Spinal cord (tissue), 10 donors: ENCODE measurements around the gene RASSF8. TPM values are rescaled to one million over a fixed set of nuclear protein-coding genes. Genes with fewer than 3 reads are reported as not detected.

Experiments
- DNase-seq, 6 donors: peaks; one replicate each; pipeline versions ENCODE4 v3.0.0 to v3.0.0-alpha.2; 2013 to 2015; ENCODE audit warnings: low spot score in 6 of 6, low read depth in 4 of 6
- H3K27ac ChIP-seq: one replicate; pipeline ENCODE4 v1.5.1; 2013; ENCODE audit warnings: low read depth, low read length, control low read depth
- H3K27me3 ChIP-seq: one replicate; pipeline ENCODE4 v1.6.1; 2013; ENCODE audit warnings: low read length; ENCODE audit not compliant: control insufficient read depth, insufficient read depth
- H3K36me3 ChIP-seq: one replicate; pipeline ENCODE4 v1.6.1; 2013; ENCODE audit warnings: low read length; ENCODE audit not compliant: control insufficient read depth, insufficient read depth
- H3K4me1 ChIP-seq: one replicate; pipeline ENCODE4 v1.6.1; 2013; ENCODE audit warnings: low read length; ENCODE audit not compliant: control insufficient read depth, insufficient read depth
- H3K4me3 ChIP-seq: one replicate; pipeline ENCODE4 v1.5.1; 2013; ENCODE audit warnings: low read depth, low read length, control low read depth
- H3K9me3 ChIP-seq: one replicate; pipeline ENCODE4 v1.6.1; 2013; ENCODE audit warnings: low read length; ENCODE audit not compliant: control insufficient read depth, insufficient read depth
- WGBS: methylation state at CpG from one replicate; pipeline ENCODE4 v1.1.5; 2013; ENCODE audit warnings: missing lambda C conversion rate; ENCODE audit not compliant: insufficient coverage; 5-methylcytosine and 5-hydroxymethylcytosine counted together
- polyA plus RNA-seq, 2 donors: library from polyadenylated mRNA; unstranded; fragments of 120-200 nt; gene quantifications; one replicate each; pipeline ENCODE4 v1.2.1, GENCODE V29; 2013; ENCODE audit not compliant: insufficient read length in 2 of 2
- total RNA-seq, 2 donors: library from RNA; depleted of rRNA in 1 of 2; stranded (reverse); fragments of 120-200 nt in 1 of 2; fragments of >200 nt in 1 of 2; gene quantifications; one replicate each; pipeline versions ENCODE4 v1.2.3 to v1.2.4, GENCODE V29; 2013 to 2014
- donor health status: healthy.

RASSF8 gene
- total and polyA plus RNA-seq, 4 donors: 17.5 to 80.7 (median 46.7) TPM

GRCh38 chr12:25959071-25959961 is 834 bp downstream of the RASSF8 start:
- Histone ChIP-seq H3K36me3 (no peaks in the 10 kb centered on the region), H3K27ac (peak overlapping the region; percentile 64), H3K27me3 (no peaks in the 10 kb centered on the region), H3K9me3 (no peaks in the 10 kb centered on the region), H3K4me1 (no peaks in the 10 kb centered on the region), H3K4me3 (peak overlapping the region; percentile 73)
- DNase-seq: peak in 4 of 6 donors; percentile 33 to 84 (median 64)
- WGBS: under 1% methylated on average over 40 of the region's 57 CpGs

DNA sequence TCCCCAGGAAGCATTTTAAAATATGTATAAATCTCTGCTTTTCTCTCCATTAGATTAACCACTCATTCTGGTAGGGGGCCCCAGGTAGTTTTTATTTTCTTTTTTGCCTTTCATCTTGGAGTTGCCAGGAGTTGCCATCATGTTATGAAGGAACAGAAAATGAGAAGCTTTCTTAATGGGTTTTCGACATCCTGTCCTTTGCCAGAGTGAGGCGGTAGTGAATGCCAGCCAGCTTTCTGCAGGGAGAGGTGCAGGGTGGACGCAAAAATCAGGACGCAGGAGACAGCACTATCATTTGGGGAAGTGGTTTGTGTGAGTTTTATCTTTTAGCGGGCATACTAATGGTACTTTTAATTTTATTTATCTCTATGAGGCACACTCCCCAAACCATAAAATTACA is 1.7 kb downstream of the RASSF8 start:
- peak in 2 of 6 donors; percentile 54 to 74 for DNase-seq
- Histone ChIP-seq H3K4me3 (peak overlapping the region; percentile 73), H3K9me3 (no peaks in the 10 kb centered on the region), H3K27me3 (no peaks in the 10 kb centered on the region), H3K36me3 (no peaks in the 10 kb centered on the region), H3K27ac (peak overlapping the region; percentile 64), H3K4me1 (no peaks in the 10 kb centered on the region)
- WGBS: 14% methylated on average over 1 of the region's 5 CpGs

- DNase-seq: no peak
- Histone ChIP-seq H3K36me3 (no peaks in the 10 kb centered on the region), H3K4me3 (peak overlapping the region; percentile 73), H3K9me3 (no peaks in the 10 kb centered on the region), H3K27ac (no peak overlapping the region), H3K4me1 (no peaks in the 10 kb centered on the region), H3K27me3 (no peaks in the 10 kb centered on the region)
- 63% methylated on average over 2 of the region's 4 CpGs for WGBS
Observed at GRCh38 chr12:25960961-25961360, 2.5 kb downstream of the RASSF8 start.

DNA sequence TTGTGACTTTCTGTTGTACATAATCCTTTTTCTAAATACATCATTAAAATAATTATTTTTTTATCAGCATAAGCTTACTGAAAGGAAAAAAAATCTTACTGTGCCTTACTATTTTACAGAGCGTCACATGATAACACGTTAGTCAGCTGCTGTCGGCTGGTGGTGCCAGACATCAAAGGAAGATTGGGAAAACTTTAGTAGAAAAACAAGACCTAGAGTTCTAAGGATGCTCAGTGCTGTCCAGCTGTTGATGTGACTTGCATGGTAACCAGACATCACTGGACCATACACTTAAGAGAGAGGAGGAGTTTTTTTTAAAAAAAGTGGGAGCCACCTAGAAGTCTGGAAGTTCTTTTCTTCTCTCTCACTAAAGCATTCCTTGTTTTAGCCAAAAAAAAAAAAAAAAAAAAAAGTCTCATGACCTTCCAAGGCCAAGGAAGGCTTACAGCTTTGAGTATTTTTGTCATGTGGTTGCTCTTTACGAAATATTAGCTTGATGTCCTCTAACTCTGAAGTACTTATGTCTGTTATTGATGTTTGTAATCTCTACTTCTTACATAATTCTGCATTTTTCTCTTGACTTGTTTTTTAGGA is 4.5 kb downstream of the RASSF8 start:
- Histone ChIP-seq H3K9me3 (no peaks in the 10 kb centered on the region), H3K4me1 (no peaks in the 10 kb centered on the region), H3K4me3 (no peak overlapping the region), H3K36me3 (no peaks in the 10 kb centered on the region), H3K27ac (no peak overlapping the region), H3K27me3 (no peaks in the 10 kb centered on the region)
- peak in 1 of 6 donors; percentile 29 for DNase-seq
- no CpG with 5 or more reads among the region's 4 CpGs for WGBS

DNA sequence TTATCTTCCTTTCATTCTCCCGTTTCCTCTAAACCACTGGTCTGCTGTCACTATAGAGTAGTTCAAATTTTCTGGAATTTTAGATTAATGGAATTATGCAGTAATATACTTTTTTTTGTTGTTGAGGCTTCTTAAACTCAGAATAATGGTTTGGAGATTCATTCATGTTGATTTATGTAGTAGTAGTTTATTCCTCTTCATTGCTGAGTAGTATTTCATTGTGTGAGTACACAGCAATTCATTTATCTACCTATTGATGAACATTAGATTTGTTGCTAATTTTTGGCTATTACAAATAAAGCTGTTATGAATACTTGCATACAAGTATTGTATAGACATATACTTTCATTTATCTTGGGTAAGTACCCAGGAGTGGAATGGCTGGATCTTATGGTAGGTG is 7.2 kb downstream of the RASSF8 start:
- no peak overlapping the region for H3K4me3 ChIP-seq
- H3K27ac ChIP-seq: no peak overlapping the region
- no CpG with 5 or more reads among the region's 1 CpG for WGBS
- H3K4me1 ChIP-seq: no peaks in the 10 kb centered on the region
- no peaks in the 10 kb centered on the region for H3K27me3 ChIP-seq
- no peak for DNase-seq
- H3K9me3 ChIP-seq: no peaks in the 10 kb centered on the region
- H3K36me3 ChIP-seq: no peaks in the 10 kb centered on the region

GRCh38 chr12:25970082-25970481 is 11.6 kb downstream of the RASSF8 start:
- Histone ChIP-seq H3K27ac (no peak overlapping the region), H3K4me3 (no peak overlapping the region), H3K4me1 (no peaks in the 10 kb centered on the region), H3K36me3 (no peaks in the 10 kb centered on the region), H3K9me3 (no peaks in the 10 kb centered on the region), H3K27me3 (no peaks in the 10 kb centered on the region)
- DNase-seq: no peak
- 94% methylated on average over 3 of the region's 5 CpGs for WGBS

DNA sequence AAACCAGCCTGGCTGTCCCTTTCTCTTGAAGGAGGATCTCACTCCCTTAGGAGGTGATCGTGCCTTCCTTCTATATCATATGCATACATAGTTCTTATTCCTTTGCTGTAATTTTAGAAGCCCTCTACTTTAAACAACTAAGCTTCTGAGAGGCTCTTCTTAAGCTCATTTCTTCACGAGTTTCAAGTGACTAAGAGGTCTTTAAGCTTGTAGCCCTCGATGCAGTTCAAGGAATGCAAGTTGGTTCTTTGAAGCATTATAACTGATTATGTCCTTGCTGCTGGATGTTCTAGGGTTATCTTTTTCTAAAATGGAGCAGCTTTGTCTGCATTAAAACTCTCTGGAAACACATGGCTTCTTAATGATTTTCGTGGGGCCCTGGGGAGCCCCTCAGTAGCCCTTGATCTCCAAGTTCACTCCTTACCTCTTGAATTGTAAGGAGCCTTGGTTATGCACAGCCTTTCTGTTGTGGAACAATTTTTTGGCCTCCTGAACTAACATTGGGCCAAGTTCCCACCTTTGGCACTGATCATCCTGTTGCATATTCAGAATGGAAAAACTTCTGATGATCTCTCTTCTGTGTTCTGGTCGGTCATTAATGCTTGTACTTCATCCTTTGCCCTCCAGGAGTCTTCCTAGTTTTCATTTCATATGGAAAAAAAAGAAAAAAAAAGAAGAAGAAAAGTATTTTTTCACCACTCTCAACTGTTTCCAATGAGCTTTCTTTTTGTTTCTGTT is 12.6 kb downstream of the RASSF8 start:
- H3K4me3 ChIP-seq: no peak overlapping the region
- 94% methylated on average over 2 of the region's 5 CpGs for WGBS
- no peaks in the 10 kb centered on the region for H3K27me3 ChIP-seq
- no peaks in the 10 kb centered on the region for H3K4me1 ChIP-seq
- DNase-seq: no peak
- H3K9me3 ChIP-seq: no peaks in the 10 kb centered on the region
- peak overlapping the region; percentile 6 for H3K27ac ChIP-seq
- no peaks in the 10 kb centered on the region for H3K36me3 ChIP-seq

- H3K27me3 ChIP-seq: no peaks in the 10 kb centered on the region
- DNase-seq: peak in 1 of 6 donors; percentile 26
- no peaks in the 10 kb centered on the region for H3K36me3 ChIP-seq
- no peaks in the 10 kb centered on the region for H3K4me1 ChIP-seq
- WGBS: 20% methylated on average over 1 of the region's 2 CpGs
- no peak overlapping the region for H3K4me3 ChIP-seq
- no peak overlapping the region for H3K27ac ChIP-seq
- H3K9me3 ChIP-seq: no peaks in the 10 kb centered on the region
Observed at GRCh38 chr12:25971654-25972041, 13.2 kb downstream of the RASSF8 start.

- DNase-seq: no peak
- no peaks in the 10 kb centered on the region for H3K36me3 ChIP-seq
- no peaks in the 10 kb centered on the region for H3K9me3 ChIP-seq
- no peak overlapping the region for H3K4me3 ChIP-seq
- H3K27me3 ChIP-seq: no peaks in the 10 kb centered on the region
- no peaks in the 10 kb centered on the region for H3K4me1 ChIP-seq
- H3K27ac ChIP-seq: no peak overlapping the region
- WGBS: no CpG with 5 or more reads among the region's 2 CpGs
Observed at GRCh38 chr12:25972783-25973182, 14.3 kb downstream of the RASSF8 start.
